ENCODE results near the gene TMED1.

TMED1 gene

GRCh38 chr19:10811391-10812111, 24.5 kb downstream of the TMED1 start:
- DNase-seq (ENCODE audit: low read depth): no peak

DNA sequence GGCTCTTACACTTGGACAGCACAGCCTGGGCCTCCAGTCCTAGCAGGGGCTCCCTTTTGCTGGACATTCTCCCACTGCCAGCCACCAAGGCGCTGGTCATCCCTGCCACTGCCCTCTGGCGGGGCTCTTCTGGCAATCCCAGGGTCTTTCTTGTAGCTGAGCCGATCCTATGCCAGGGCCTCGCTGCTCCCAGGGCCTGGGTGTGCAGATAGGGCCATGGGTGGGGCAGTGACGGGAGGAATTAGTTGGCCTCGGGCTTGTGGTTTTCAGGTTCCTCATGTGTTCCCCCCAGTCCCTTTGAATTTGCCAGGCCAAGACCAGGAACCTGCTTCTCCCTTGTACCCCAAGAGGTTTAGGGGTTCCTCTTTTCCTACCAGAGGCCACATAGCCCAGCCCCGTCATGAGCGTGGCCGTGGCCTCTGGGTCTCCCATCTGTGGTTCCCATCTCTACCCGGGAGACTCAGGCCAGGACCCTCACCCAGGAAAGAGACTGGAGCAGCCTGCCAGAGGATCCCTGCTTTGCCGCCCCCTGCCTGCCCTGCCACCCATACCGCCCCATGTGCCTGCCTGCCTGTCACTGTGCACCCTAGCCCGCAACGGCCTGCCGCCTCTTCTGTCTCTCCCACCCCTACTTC, 26.2 kb downstream of the TMED1 start:
- no peak for DNase-seq (ENCODE audit: low read depth)

DNA sequence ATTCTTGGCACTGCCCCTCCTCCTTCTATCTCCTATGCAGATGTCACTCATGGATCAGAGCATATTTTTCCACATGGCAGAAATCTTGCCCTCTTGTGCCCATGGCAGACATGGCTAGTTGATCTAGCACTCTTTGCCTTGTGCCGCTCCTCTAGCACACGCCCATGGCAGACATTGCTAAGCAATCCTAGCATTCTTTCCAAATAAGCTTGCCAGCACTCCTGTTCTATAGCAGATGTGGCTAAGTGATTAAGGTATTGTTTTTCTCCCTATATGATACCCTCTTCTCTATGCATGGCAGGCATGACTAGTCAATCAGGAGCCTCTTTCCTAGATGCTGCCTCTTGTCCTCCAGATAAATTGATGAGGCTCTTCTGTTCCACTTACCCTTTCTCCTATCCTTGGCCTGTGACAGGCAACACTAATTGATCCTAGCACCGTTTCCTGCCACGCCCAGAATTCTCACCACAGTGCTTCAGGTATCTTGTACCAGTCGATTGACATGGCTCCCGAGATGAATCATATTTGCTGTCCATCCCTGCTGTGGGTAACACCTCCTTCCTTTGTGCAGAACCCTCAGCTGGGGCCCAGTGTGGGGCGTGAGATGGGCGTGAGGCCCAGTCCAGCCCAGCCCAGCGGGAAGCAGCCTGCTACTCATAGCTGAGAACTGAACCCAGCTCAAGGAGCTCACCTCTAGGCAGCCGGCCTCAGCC, 26.9 kb downstream of the TMED1 start:
- DNase-seq (ENCODE audit: low read depth): no peak

GRCh38 chr19:10805758-10806247, 30.2 kb downstream of the TMED1 start:
- DNase-seq (ENCODE audit: low read depth): no peak

DNA sequence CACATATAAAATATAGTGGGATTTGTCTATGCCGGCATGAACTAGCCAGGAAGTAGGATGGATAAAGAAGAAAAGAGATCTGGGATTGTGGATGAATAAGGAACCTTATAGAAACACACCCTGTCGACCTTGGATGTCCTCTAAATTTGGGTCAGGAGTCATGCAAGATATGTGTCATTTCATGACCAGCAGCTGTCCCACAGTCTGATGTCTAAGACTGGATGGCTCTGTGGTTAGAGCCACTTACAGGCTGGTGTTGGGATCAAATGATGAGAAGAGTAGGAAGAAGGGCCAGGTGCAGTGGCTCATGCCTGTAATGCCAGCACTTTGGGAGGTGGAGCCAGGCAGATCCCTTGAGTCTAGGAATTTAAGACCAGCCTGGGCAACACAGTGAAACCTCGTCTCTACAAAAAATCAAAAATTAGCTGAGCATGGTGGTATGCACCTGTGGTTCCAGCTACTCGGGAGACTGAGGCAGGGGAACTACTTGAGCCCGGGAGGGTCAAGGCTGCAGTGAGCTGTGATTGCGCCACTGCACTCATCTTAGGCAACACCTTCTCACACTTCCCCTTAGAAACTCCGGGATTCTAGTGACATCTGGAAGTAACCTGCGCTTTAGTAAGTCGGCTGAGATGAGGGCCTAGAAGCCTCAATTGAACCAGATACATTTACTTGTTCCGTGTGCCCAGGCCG, 30.8 kb downstream of the TMED1 start:
- no peak for DNase-seq (ENCODE audit: low read depth)

- DNase-seq (ENCODE audit: low read depth): no peak
Observed at GRCh38 chr19:10803252-10803651, 32.8 kb downstream of the TMED1 start.

GRCh38 chr19:10802479-10802878, 33.5 kb downstream of the TMED1 start:
- DNase-seq (ENCODE audit: low read depth): no peak

DNA sequence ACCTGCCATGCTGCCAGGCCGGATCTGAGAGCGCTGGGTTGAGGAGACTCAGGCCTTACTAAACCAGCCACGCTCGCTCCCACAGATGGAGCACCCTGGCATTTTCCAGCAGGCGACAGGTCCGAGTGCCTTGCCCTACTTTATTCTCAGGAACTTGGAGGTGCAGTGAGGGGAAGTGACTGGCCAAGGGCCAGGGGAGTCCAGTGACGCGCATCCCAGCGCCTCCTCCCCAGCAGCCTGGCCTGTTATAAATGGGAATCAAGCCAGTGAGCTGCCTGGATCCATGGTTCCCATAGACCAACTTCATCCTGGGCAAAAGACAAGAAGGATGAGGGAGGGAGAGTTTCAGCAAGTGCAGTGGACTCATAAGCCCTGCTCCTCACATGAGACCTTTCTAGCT, 35.5 kb downstream of the TMED1 start:
- no peak for DNase-seq (ENCODE audit: low read depth)

- no peak for DNase-seq (ENCODE audit: low read depth)
Observed at GRCh38 chr19:10797541-10798256, 38.3 kb downstream of the TMED1 start.

- no peak for DNase-seq (ENCODE audit: low read depth)
Observed at GRCh38 chr19:10797078-10797477, 38.9 kb downstream of the TMED1 start.

DNA sequence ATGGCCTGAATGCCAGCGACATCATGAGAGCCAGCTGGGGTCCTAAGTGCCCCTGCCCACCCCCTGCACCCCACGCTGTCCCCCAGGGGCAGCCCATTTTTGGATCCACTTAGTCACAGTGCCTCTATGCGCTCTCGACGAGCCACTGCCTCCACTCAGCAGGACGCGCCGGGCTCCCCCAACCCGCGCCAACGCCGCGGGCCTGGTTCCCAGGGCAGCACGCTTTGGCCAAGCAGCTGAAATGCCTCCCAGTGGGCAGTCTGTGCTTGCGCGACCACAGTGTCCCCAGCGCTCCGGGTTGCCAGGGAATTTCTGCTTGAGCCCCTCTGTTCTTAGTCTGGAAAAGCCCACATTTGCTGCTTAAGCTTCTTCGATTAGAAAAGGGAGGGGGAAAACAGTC, 39.4 kb downstream of the TMED1 start:
- DNase-seq (ENCODE audit: low read depth): no peak

GRCh38 chr19:10789866-10790265, 46.1 kb downstream of the TMED1 start:
- no peak for DNase-seq (ENCODE audit: low read depth)

GRCh38 chr19:10788146-10788545, 47.9 kb downstream of the TMED1 start:
- DNase-seq (ENCODE audit: low read depth): no peak

GRCh38 chr19:10784257-10784656, 51.8 kb downstream of the TMED1 start:
- DNase-seq (ENCODE audit: low read depth): no peak

GRCh38 chr19:10782795-10783194, 53.2 kb downstream of the TMED1 start:
- DNase-seq (ENCODE audit: low read depth): no peak
